ENCODE data around the gene RTL9. TPM values are rescaled to one million over a fixed set of nuclear protein-coding genes. Genes with fewer than 3 reads are reported as not detected.

RTL9 gene
- total and polyA plus RNA-seq, 2 of the 13 experiments (the other 11 are each of a cell fraction or from before 2014, with no cell fraction given), result 0.01 to 0.02 TPM

DNA sequence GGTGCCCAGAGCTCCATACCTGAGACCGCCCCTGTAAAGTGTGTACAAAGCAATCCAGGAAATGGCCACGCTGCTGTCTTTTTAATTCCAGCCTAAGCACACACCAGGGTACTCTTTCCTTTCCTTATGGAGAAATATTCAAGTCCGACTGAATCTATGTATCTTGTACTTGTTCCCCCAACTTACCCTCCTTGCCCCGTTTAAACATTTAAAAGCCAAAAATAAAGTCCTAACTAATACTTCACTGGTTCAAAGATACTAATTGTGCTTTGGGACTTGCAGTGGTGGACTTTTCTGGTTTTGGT lies 40.0 kb upstream of the RTL9 start:
- peak overlapping the region; percentile 66 for H3K27ac ChIP-seq (ENCODE audit: extremely low read length, insufficient read depth, low read length)
- no peaks in the 10 kb centered on the region for H3K27me3 ChIP-seq (ENCODE audit: control insufficient read depth in 1 of 2, insufficient read depth in 2 of 2, low read length in 2 of 2)
- H3K9ac ChIP-seq (ENCODE audit: insufficient read depth, low read depth, low read length), result peak overlapping the region; percentile 58
- H3K9me3 ChIP-seq (ENCODE audit: low read length), result no peaks in the 10 kb centered on the region
- H3K79me2 ChIP-seq (ENCODE audit: insufficient read depth, low read length), result peaks cover 18% of the 10 kb centered on the region
- H3K36me3 ChIP-seq (replicated peaks in 1 of 2; ENCODE audit: control insufficient read depth in 1 of 2, insufficient read depth in 2 of 2, low read length in 2 of 2), result no peaks in the 10 kb centered on the region
- peak overlapping the region; percentile 82 for H3K4me2 ChIP-seq (ENCODE audit: low read depth, low read length)
- no peak for FAIRE-seq
- WGBS (ENCODE audit: low lambda C conversion rate), result 0% methylated on average over 2 of the region's 4 CpGs
- TF ChIP-seq ZBTB8A (CRISPR knock-in tag; IDR thresholded peaks at IDR 0.05; ENCODE audit: borderline replicate concordance, low read depth) (no peak), REPIN1 (CRISPR knock-in tag; IDR thresholded peaks at IDR 0.05; ENCODE audit: borderline replicate concordance, low read depth) (no peak), ZNF660 (CRISPR knock-in tag; IDR thresholded peaks at IDR 0.05; ENCODE audit: borderline replicate concordance, low read depth) (no peak), RNF2 (conservative IDR thresholded peaks at IDR 0.05; ENCODE audit: low read depth) (no peak), KDM5B (CRISPR knock-in tag; IDR thresholded peaks at IDR 0.05; ENCODE audit: borderline replicate concordance) (no peak), ZNF672 (CRISPR knock-in tag; IDR thresholded peaks at IDR 0.05) (no peak), RARG (CRISPR knock-in tag; IDR thresholded peaks at IDR 0.05; ENCODE audit: low read depth) (no peak), NFE2 (CRISPR knock-in tag; IDR thresholded peaks at IDR 0.05) (no peak), KAT7 (CRISPR knock-in tag; IDR thresholded peaks at IDR 0.05; ENCODE audit: borderline replicate concordance) (no peak)
- TF ChIP-seq, protein P1, sequence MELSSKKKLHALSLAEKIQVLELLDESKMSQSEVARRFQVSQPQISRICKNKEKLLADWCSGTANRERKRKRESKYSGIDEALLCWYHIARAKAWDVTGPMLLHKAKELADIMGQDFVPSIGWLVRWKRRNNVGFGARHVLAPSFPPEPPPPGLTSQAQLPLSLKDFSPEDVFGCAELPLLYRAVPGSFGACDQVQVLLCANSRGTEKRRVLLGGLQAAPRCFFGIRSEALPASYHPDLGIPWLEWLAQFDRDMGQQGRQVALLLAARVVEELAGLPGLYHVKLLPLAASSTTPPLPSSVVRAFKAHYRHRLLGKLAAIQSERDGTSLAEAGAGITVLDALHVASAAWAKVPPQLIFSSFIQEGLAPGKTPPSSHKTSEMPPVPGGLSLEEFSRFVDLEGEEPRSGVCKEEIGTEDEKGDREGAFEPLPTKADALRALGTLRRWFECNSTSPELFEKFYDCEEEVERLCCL (CRISPR knock-in tag; IDR thresholded peaks at IDR 0.05; ENCODE audit: borderline replicate concordance), result no peak
- TF ChIP-seq, protein P2, sequence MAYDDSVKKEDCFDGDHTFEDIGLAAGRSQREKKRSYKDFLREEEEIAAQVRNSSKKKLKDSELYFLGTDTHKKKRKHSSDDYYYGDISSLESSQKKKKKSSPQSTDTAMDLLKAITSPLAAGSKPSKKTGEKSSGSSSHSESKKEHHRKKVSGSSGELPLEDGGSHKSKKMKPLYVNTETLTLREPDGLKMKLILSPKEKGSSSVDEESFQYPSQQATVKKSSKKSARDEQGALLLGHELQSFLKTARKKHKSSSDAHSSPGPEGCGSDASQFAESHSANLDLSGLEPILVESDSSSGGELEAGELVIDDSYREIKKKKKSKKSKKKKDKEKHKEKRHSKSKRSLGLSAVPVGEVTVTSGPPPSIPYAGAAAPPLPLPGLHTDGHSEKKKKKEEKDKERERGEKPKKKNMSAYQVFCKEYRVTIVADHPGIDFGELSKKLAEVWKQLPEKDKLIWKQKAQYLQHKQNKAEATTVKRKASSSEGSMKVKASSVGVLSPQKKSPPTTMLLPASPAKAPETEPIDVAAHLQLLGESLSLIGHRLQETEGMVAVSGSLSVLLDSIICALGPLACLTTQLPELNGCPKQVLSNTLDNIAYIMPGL (CRISPR knock-in tag; IDR thresholded peaks at IDR 0.05; ENCODE audit: borderline replicate concordance in 1 of 2, low read depth in 1 of 2), result no peak
- TF ChIP-seq, protein P3, sequence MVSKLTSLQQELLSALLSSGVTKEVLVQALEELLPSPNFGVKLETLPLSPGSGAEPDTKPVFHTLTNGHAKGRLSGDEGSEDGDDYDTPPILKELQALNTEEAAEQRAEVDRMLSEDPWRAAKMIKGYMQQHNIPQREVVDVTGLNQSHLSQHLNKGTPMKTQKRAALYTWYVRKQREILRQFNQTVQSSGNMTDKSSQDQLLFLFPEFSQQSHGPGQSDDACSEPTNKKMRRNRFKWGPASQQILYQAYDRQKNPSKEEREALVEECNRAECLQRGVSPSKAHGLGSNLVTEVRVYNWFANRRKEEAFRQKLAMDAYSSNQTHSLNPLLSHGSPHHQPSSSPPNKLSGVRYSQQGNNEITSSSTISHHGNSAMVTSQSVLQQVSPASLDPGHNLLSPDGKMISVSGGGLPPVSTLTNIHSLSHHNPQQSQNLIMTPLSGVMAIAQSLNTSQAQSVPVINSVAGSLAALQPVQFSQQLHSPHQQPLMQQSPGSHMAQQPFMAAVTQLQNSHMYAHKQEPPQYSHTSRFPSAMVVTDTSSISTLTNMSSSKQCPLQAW (CRISPR knock-in tag; IDR thresholded peaks at IDR 0.05), result no peak
- ATAC-seq, result peak; percentile 61
- peaks cover 27% of the 10 kb centered on the region for H3K4me1 ChIP-seq (ENCODE audit: insufficient read depth, low read length)
- ChIA-PET CTCF (ENCODE audit: low intra/inter-chr PET ratio, low total read pairs) (no interaction called here), POLR2A (interaction anchor here (0.6 to 1.4 kb wide), 5 partner anchors 14 to 100 kb away, joined by 3 read pairs; no protein-coding TSS in a partner anchor)
- H3K4me3 ChIP-seq (replicated peaks in 1 of 3; ENCODE audit: insufficient read depth in 1 of 3, low read depth in 2 of 3, low read length in 3 of 3), result peak overlapping the region; percentile 60 to 69 (median 67)
- H4K20me1 ChIP-seq (ENCODE audit: insufficient read depth, low read length), result no peaks in the 10 kb centered on the region
- intact Hi-C loops (cut with micrococcal nuclease; ENCODE audit: unreplicated experiment) (no loop called here), in situ Hi-C loops (cut with HindIII; ENCODE audit: extremely low pct_ligation_motif_present, low pct_unique_long_range_greater_than_20kb) (no loop called here)
- H2AFZ ChIP-seq (ENCODE audit: low read length), result peak overlapping the region; percentile 86
- BruUV-seq (replicated peaks), result no TSS peak
- DNase-seq (ENCODE audit: low spot score), result no peak

All from HepG2 (cell line).